ENCODE results near the gene TXNDC11. TPM values are rescaled to one million over a fixed set of nuclear protein-coding genes. Genes with fewer than 3 reads are reported as not detected.

TXNDC11 gene
- total RNA-seq, 1 donor from 2014 or later: 18.2 TPM

- no peak for ATAC-seq
Measured at GRCh38 chr16:11674001-11674817, 68.4 kb downstream of the TXNDC11 start.

DNA sequence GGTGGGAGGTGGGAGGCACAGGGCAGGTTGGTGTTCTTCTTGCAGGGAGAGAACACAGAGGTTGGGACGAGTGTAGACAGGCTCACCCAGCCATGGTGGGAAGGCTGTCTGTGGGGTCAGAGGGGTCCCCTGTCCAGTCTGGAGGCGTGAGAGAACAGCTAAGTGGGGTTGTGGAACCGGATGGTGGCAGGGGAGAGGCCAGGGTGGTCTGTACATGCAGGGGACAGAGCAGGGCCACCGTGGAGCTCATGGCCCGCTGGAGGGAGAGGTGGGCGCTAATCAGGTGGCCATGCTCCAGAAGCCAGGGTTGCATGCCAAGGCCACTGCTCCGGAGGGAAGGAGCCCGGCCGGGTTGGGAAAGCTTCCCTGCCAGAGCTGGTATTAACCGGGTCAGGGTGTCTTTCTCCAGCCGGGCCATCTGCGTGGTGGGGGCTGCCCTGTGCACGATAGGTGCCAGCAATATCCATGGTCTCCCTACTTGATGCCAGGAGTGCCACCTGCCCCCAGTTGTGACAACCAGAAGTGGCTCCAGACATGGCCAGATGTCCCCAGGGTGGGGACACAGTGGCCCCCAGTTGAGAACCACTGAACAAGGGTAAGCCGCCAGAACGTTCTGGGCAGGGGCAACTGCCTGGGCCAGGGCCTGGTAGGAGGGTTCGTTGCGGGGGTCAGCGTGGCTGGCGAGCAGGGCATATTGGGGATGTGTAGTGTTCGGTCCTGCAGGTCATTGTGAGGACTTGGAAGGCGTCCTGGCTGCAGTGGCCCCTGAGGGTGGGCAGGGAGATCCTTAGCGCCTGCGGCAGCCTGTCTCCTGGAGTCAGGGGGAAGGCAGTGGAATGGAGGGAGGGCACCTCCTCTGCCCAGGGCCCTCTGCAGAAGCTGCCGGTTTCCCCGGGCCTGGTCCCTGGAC is 69.3 kb downstream of the TXNDC11 start:
- ATAC-seq: no peak

- ATAC-seq: no peak
Measured at GRCh38 chr16:11672206-11673090, 70.2 kb downstream of the TXNDC11 start.

- no peak for ATAC-seq
Measured at GRCh38 chr16:11671676-11672075, 71.0 kb downstream of the TXNDC11 start.

DNA sequence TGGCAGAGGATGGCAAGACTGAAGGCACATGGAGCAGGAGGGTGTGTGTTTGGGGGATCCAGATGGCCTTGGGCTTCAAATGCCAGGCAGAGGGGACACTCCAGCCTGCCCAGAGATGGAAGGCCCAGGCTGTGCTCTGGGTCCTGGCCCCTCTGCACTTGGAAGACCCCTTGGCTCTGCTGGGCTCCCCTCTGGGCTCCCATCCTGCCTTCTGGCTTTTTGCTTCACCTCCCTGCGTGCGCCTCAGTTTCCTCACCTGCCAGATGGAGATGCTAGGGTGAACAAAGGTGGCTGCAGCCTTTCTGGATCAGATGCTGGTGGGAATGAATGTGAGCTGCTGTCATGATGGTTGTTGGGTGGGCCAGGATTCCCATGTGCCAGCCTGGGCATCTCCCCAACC is 71.4 kb downstream of the TXNDC11 start:
- ATAC-seq: no peak

GRCh38 chr16:11670171-11671131 is 72.2 kb downstream of the TXNDC11 start:
- no peak for ATAC-seq

- ATAC-seq: no peak
Measured at GRCh38 chr16:11669380-11670146, 73.1 kb downstream of the TXNDC11 start.

GRCh38 chr16:11668623-11669379 is 73.9 kb downstream of the TXNDC11 start:
- peak; percentile 1 for ATAC-seq

DNA sequence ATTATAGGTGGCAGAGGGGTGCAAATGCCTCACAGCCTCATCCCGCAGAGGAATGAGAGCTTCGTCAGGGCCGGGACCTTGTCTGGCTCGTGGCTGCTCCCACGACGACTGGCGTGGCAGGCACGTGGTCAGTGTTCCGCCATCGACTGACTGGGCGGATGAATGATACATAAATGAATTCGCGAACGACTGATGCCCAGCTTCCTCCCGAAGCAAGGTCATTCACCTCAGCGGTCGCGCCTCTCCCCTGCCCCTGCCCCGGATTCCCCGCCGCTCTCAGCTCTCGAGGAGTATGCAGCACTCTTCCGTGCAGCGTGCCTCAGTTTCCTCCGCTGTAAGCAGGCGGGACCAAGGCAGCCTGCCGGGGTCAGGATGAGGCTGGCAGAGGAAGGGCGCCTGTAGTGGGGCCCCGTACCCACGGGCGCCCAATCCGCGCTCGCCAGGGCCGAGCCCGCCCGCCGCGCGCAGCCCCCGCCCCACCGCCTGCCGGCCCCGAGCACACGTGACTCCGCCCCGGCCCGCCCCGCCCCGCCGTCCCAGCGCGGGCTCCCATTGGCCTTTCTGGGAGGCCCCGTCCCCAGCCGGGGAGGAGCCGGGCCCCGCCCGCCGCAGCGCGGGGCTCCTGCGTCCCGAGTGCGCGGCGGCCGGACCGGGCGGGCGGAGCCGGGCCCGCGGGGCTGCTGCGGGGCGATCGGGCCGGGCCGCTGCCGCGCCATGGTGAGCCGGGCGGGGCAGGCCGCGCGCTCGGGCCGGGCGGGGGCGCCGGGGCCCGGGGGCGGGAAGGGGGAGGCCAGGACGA is 74.6 kb downstream of the TXNDC11 start, which contains the start of gene SNN:
Gene SNN (plus strand): TSS at position 632 of the 799 bp plus-strand sequence. CDS start 7,605 bp downstream, outside the sequence.
- peak; percentile 88 for ATAC-seq

DNA sequence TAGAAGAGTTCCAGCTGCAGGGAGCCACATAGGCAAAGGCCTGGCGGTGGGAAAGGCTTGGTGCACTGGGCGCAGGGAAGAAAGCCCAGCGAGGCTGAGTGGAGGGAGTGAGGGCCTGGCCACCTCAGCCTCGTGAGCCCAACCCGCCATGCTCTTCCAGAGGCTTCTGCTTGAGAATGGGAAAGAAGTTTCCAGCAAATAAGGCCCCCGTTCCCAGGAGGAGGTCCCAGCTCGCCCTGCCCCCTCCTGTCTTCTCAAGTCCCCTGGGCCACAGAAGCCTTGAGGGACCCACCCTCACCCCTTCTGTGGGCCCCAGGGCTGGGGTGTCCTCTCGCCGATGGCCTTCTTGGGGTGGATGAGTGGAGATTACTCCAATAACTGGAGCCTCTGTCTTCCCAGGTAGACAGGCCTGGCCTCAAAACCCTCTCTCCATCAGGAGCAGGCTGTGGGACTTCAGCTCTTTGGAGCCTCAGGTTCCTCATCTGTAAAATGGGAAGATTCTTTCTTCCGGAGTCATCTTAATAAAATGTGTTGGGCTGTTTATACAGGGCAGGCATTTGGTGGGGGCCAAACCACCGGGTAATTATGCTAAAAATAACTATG is 75.3 kb downstream of the TXNDC11 start:
- no peak for ATAC-seq

DNA sequence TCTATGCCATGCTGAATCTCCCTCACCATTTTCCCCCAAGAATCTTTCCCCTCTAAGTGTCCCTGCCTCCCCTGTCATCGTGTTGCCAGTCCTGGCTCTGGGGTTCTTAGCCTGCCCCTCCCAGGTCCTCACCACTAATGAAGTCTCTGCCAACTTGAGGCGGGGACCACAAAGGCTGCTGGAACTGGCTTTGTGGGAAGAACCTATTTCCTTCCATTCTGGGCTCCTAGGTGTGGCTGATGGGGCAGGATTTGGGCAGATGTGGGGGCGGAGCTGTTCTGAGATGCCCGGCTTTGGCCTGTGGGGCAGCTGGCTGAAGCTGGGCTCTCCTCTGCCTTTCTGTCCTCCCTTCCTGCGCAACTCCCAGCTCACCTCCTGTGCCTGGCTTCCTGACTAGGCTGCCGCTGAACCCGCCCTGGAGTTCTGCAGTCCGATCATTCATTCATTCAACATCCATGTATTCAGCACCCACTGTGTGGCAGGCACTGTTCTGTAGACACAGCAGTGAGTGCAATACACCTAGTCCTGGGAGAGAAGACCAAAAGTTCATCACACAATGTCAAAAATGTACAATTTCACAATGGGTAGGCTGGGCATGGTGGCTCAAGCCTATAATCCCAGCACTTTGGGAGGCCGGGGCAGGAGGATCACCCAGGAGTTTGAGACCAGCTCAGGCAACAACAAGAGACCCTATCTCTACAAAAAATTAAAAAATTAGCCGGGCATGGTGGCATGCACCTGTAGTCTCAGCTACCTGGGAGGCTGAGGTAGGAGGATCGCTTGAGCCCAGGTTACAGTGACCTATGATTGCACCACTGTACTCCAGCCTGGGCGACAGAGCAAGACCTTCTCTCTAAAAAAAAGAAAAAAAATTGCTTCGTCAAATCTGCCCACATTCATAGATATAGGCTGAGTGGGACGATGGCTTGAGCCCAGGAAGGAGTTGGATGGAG is 76.3 kb downstream of the TXNDC11 start:
- ATAC-seq: no peak

DNA sequence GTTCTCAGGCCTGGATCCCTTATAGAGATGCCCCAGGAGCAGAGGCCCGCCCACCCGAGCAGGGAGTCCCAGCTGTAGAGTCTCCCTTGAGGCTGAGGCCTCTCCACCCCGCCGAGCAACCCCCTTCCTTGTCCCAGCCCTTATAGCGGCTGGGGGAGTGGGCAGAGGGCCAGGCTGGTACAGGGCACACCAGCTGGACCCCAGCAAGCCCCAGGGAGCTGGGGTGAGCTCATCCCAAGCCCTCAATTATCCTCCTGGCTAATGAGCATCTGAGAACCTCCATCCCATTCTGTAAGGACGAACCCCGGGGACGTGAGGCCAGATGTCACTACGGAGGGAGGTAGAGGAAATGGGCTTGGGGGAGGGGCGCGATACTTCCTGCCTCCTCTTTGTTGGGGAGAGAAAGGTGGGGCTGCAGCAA is 77.6 kb downstream of the TXNDC11 start:
- no peak for ATAC-seq

GRCh38 chr16:11662582-11662981 is 80.1 kb downstream of the TXNDC11 start:
- ATAC-seq: no peak

DNA sequence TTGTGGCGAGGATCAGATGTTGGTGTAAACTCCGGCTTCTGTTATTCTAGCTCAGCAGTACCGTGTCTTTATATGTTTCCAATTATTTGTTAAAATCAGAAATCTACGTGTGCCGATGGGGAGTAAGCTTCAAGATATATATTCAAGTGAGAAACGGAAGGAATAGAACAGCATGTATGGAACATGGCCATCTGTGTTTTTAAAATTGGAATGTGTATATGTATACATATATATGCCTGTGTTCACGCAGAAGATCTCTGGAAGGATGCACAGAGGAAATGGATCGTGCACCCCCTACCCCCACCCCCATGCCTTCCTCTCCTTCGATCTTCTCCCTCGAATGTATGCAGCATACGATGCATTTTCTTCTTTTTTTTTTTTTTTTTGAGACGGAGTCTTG is 82.1 kb downstream of the TXNDC11 start:
- no peak for ATAC-seq

- peak; percentile 87 for ATAC-seq
Measured at GRCh38 chr16:11658896-11659708, 83.6 kb downstream of the TXNDC11 start.

DNA sequence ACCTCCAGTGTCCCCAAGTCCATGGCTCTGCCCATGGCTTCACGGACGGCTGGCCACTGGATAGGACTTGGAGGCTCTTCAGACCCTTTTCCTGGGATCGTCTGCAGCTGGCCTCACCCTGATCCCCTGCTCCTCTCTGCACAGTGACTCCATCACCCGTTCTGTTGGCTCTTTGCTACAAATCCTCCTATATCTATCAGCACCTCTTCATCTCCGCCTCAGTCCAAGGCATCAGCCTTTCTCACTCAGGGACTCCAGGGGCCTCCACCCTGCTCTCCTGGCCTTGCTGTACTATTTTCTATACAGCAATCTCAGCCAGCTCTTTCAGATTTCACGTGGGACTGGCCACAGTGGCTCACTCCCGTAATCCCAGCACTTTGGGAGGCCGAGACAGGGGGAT is 85.1 kb downstream of the TXNDC11 start:
- no peak for ATAC-seq

Measured in esophagus mucosa (tissue), 1 donor.